OCI-LY1 (cell line): Measurements from ENCODE around the gene TMEM239.
"Not testable (repeated sequence)": the region's sequence is repeated elsewhere in the genome, so short reads cannot be mapped to it uniquely, and the experiment has no call there.

Source experiments
- EZH2 ChIP-seq: fragments of 200-600 bp; sonication (generic), shearing (Covaris generic); IDR thresholded peaks from 2 replicates; pipeline ENCODE4 v1.8.0; 2017; ENCODE audit warnings: borderline replicate concordance, mixed run types, mild to moderate bottlenecking, antibody characterized with exemption, low read length, moderate library complexity, mixed read lengths
- TF ChIP-seq, protein P1 (sequence below): fragments of 200-600 bp; sonication (generic), shearing (Covaris generic); IDR thresholded peaks from 2 replicates; pipeline ENCODE4 v1.5.1; 2017; ENCODE audit warnings: mild to moderate bottlenecking, antibody characterized with exemption, low read length, moderate library complexity, mixed read lengths

DNA sequence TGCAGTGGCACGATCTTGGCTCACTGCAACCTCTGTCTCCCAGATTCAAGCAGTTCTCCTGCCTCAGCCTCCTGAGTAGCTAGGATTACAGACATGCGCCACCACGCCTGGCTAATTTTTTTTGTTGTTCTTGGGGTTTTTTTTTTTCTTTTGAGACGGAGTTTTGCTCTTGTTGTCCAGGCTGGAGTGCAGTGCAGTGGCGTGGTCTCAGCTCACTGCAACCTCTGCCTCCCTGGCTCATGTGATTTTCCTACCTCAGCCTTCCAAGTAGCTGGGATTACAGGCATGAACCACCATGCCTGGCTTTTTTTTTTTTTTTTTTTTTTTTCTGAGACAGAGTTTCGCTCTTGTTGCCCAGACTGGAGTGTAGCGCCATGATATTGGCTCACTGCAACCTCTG is 15.0 kb downstream of the TMEM239 start:
- TF ChIP-seq, protein P1, sequence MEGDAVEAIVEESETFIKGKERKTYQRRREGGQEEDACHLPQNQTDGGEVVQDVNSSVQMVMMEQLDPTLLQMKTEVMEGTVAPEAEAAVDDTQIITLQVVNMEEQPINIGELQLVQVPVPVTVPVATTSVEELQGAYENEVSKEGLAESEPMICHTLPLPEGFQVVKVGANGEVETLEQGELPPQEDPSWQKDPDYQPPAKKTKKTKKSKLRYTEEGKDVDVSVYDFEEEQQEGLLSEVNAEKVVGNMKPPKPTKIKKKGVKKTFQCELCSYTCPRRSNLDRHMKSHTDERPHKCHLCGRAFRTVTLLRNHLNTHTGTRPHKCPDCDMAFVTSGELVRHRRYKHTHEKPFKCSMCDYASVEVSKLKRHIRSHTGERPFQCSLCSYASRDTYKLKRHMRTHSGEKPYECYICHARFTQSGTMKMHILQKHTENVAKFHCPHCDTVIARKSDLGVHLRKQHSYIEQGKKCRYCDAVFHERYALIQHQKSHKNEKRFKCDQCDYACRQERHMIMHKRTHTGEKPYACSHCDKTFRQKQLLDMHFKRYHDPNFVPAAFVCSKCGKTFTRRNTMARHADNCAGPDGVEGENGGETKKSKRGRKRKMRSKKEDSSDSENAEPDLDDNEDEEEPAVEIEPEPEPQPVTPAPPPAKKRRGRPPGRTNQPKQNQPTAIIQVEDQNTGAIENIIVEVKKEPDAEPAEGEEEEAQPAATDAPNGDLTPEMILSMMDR: not testable (repeated sequence)
- not testable (repeated sequence) for TF ChIP-seq EZH2
